Measurements from ENCODE around the gene GNB1. TPM values are rescaled to one million over a fixed set of nuclear protein-coding genes. Genes with fewer than 3 reads are reported as not detected.

Gene GNB1
- total and polyA plus RNA-seq, 8 donors, result 49.6 to 195 (median 125) TPM

- Histone ChIP-seq H3K36me3 (peaks cover 70 to 97% (median 93%) of the 10 kb centered on the region in 4 donors), H3K27me3 (no peaks in the 10 kb centered on the region), H3K27ac (peak overlapping the region in 3 of 5 donors; percentile 84 to 93 (median 91)), H3K4me1 (peaks cover 23 to 35% (median 31%) of the 10 kb centered on the region in 4 donors), H3K9me3 (no peaks in the 10 kb centered on the region), H3K4me3 (no peak overlapping the region)
- DNase-seq, result no peak
- WGBS, 5 donors, result 89 to 94% (median 92%) methylated on average over 29 to 33 of the region's 33 CpGs
- TF ChIP-seq POLR2A (IDR thresholded peaks at IDR 0.05), result no peak
- TF ChIP-seq, protein P1, sequence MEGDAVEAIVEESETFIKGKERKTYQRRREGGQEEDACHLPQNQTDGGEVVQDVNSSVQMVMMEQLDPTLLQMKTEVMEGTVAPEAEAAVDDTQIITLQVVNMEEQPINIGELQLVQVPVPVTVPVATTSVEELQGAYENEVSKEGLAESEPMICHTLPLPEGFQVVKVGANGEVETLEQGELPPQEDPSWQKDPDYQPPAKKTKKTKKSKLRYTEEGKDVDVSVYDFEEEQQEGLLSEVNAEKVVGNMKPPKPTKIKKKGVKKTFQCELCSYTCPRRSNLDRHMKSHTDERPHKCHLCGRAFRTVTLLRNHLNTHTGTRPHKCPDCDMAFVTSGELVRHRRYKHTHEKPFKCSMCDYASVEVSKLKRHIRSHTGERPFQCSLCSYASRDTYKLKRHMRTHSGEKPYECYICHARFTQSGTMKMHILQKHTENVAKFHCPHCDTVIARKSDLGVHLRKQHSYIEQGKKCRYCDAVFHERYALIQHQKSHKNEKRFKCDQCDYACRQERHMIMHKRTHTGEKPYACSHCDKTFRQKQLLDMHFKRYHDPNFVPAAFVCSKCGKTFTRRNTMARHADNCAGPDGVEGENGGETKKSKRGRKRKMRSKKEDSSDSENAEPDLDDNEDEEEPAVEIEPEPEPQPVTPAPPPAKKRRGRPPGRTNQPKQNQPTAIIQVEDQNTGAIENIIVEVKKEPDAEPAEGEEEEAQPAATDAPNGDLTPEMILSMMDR (IDR thresholded peaks at IDR 0.05), result no peak
- no peak for TF ChIP-seq POLR2AphosphoS5 (IDR thresholded peaks at IDR 0.05)
- no peak for TF ChIP-seq EP300 (IDR thresholded peaks at IDR 0.05)
- intact Hi-C loops (cut with DNase I; ENCODE audit: low total_unique reads), result no loop called here
Measured at GRCh38 chr1:1756661-1757421, 134.0 kb downstream of the GNB1 start.

- no peak overlapping the region for H3K27ac ChIP-seq
- H3K27me3 ChIP-seq, result no peaks in the 10 kb centered on the region
- H3K36me3 ChIP-seq, result peaks cover 60 to 87% (median 84%) of the 10 kb centered on the region in 4 donors
- intact Hi-C loops (cut with DNase I; ENCODE audit: low total_unique reads), result no loop called here
- 88 to 94% (median 91%) methylated on average over 4 to 15 of the region's 15 CpGs for WGBS, 5 donors
- H3K9me3 ChIP-seq, result no peaks in the 10 kb centered on the region
- peaks cover 23 to 35% (median 31%) of the 10 kb centered on the region in 4 donors for H3K4me1 ChIP-seq
- DNase-seq, result no peak
- TF ChIP-seq POLR2A (IDR thresholded peaks at IDR 0.05) (no peak), POLR2AphosphoS5 (IDR thresholded peaks at IDR 0.05) (no peak), EP300 (IDR thresholded peaks at IDR 0.05) (no peak)
- TF ChIP-seq, protein P1 (IDR thresholded peaks at IDR 0.05), result no peak
- H3K4me3 ChIP-seq, result no peak overlapping the region
Measured at GRCh38 chr1:1755852-1756251, 135.0 kb downstream of the GNB1 start.

- DNase-seq, result no peak
- Histone ChIP-seq H3K27ac (no peak overlapping the region), H3K4me1 (peaks cover 23 to 35% (median 31%) of the 10 kb centered on the region in 4 donors), H3K4me3 (no peak overlapping the region), H3K36me3 (peaks cover 57 to 83% (median 79%) of the 10 kb centered on the region in 4 donors), H3K27me3 (no peaks in the 10 kb centered on the region), H3K9me3 (no peaks in the 10 kb centered on the region)
- 88 to 93% (median 91%) methylated on average over 17 to 19 of the region's 19 CpGs for WGBS, 5 donors
- TF ChIP-seq EP300 (IDR thresholded peaks at IDR 0.05), result no peak
- no peak for TF ChIP-seq POLR2AphosphoS5 (IDR thresholded peaks at IDR 0.05)
- TF ChIP-seq, protein P1 (IDR thresholded peaks at IDR 0.05), result no peak
- no peak for TF ChIP-seq POLR2A (IDR thresholded peaks at IDR 0.05)
- intact Hi-C loops (cut with DNase I; ENCODE audit: low total_unique reads), result no loop called here
Measured at GRCh38 chr1:1755426-1755825, 135.5 kb downstream of the GNB1 start.

GRCh38 chr1:1754051-1754815 is 136.7 kb downstream of the GNB1 start:
- H3K36me3 ChIP-seq, result peaks cover 48 to 71% (median 67%) of the 10 kb centered on the region in 4 donors
- 90 to 94% (median 91%) methylated on average over 38 to 48 of the region's 49 CpGs for WGBS, 5 donors
- TF ChIP-seq EP300 (IDR thresholded peaks at IDR 0.05) (no peak), POLR2A (IDR thresholded peaks at IDR 0.05) (no peak), POLR2AphosphoS5 (IDR thresholded peaks at IDR 0.05) (no peak)
- TF ChIP-seq, protein P1 (IDR thresholded peaks at IDR 0.05), result no peak
- DNase-seq, result no peak
- intact Hi-C loops (cut with DNase I; ENCODE audit: low total_unique reads), result no loop called here
- H3K4me3 ChIP-seq, result no peak overlapping the region
- H3K9me3 ChIP-seq, result no peaks in the 10 kb centered on the region
- no peak overlapping the region for H3K27ac ChIP-seq
- H3K4me1 ChIP-seq, result peaks cover 16 to 26% (median 21%) of the 10 kb centered on the region in 4 donors
- H3K27me3 ChIP-seq, result no peaks in the 10 kb centered on the region
